Uterus (tissue), 2 donors: Measurements from ENCODE around the gene EXOC3.

Experiments used
- CTCF ChIP-seq, 4 experiments: fragments of 200-600 bp in 2 of 4; fragments of 450-650 bp in 2 of 4; sonication (generic) in 2 of 4; IDR thresholded peaks; one replicate each; pipeline ENCODE4 v1.5.1; 2016 to 2019; ENCODE audit warnings: antibody characterized with exemption in 4 of 4, mild to moderate bottlenecking in 2 of 4, moderate library complexity in 1 of 4
- POLR2A ChIP-seq, 2 donors: fragments of 450-650 bp; IDR thresholded peaks; one replicate each; pipeline ENCODE4 v1.6.1; 2016; ENCODE audit warnings: antibody characterized with exemption in 2 of 2, mild to moderate bottlenecking in 1 of 2, moderate library complexity in 1 of 2

GRCh38 chr5:485113-485945 is 42.4 kb downstream of the EXOC3 start:
- TF ChIP-seq CTCF (IDR thresholded peaks at IDR 0.05) (no peak), POLR2A (IDR thresholded peaks at IDR 0.05) (no peak)
